Activated effector memory CD4-positive, alpha-beta T cell treated with Interleukin-2 at 50 U/mL for 16 hours (primary cell): ENCODE measurements around the gene COL28A1.

Source experiments
- DNase-seq: peaks from one replicate; pipeline ENCODE4 v3.0.0-alpha.2; 2020

COL28A1 gene

DNA sequence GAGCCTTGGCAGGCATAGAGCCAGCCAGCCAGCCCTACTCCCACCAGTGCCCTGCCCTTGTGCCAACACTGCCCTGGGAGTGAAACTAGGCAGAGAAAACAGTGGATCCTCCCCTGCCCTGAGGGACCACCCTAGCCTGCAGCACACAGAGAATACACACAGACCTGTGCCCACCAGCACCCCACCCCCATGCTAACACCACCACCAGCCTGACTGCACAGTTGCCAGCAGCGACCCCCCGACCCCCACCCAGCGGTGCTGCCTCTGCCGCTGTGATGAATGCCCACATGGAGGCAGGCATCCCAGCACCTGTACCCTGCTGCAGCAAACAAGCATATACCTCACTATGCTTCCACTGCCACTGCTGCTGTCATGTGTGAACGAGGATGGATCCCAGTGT, 21.6 kb upstream of the COL28A1 start:
- no peak for DNase-seq

DNA sequence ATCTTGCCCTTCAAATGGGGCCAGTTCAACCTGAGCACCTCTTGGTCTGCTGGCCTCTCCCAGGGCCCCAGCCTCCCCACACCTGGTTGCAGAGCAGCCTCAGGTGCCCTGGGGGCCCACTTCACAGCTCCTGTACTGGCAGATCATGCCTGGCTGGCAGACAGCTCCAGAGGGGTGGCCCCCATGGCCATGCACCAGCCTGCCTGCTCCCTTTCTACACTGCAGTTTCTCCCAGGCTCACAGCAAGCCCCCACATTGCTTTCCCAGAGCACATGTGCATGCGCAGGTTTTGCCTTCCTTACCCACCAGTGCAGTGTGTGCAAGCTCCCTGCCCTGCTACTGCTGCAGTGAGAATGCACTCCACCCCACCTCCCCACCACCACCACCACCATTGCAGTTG, 21.2 kb upstream of the COL28A1 start:
- no peak for DNase-seq

DNA sequence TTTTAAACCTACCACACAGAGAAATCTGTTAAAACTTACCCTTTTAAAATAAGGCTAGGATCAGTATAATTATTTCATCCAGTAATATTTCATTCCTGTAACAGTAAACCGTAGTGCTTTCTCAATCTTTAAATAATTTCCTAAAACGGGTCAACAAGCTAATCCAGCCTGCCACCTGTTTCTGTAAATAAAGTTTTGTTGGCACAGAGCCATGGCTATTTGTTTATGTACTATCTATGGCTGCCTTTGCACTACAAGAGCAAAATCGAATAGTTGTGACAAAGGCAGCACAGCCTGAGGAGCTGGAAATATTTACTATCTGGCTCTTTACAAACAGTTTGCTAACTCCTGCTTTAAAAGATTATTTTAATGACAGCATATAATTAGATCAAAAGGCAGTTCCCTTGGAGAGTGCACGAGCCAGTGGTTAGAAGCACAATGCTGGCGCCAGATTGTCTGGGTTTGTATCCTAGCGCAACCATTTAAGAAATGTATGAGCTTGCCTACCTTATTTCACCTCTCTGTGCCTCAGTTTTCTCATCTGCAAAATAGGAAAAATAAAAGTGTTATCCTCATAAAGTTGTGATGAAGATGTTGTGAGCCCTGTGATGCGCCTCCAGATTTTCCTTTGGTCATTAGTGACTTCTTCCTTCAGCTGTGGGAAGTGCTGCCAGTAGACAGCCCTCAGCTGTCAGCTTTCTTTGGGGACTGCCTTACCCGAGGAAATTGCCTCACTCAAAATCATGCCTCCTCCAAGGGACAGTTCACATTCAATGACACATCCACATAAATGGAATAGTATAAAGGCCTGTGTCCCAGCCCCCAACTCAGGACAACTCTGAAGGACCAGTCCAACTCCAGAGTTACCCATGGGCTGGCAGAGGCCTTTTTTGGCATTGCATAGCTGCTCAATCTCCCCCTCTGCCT, 19.2 kb upstream of the COL28A1 start:
- DNase-seq, result no peak

DNA sequence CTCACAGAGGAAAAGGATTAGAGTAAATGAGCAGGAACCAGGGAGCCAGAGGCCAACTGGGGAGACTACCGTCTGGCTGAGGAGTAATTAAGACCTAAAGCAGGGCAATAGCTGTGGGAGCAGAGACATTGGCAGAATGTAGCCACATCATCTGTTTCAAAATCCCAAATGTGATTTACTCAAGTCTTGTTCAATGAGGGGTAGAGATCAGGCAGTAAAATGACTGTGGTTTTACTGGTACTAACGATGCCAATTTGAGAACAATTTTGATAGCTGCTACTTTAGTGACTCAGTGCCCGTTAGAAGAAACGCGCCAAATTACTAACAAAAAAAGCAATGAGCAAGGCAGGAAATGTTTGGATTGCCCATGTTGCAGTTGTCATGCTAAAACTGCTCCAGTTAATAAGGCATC, 18.4 kb upstream of the COL28A1 start:
- no peak for DNase-seq

DNA sequence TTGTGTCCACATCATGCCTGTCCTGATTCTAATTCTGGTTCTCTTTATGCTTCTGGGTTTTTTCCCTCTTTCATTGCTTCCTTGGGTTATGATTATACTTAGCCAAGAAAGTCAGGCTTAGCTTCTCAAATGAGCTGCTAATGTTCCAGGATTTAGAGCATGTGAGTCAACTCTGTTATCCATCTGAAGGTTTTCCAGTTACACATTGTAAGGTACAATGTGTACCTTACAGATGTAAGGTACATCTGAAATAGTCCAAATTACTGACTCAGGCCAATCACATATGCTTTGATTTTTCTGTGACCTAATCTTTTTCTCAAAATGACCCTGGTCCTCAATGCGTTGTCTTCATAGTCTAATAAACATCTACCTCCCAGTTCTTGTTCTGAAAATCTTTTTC, 17.7 kb upstream of the COL28A1 start:
- no peak for DNase-seq

DNA sequence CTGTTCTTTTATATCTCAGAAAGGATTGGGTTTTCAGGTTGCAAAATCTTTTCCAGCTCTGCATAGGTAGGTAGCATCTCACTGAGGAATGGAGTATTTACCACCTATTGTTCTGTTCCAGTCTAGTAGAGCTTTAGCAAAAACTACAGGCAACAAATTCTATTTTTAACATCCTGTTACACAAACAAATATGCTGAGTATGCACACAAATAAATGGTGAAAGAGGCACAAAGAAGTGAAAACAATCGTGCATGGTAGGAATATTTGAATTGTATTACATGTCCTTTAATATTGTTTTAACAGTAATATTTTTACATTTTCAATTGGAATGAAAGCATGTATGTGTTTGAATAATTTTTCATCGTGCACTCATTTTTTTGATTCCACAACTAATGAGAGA, 16.5 kb upstream of the COL28A1 start:
- no peak for DNase-seq

DNA sequence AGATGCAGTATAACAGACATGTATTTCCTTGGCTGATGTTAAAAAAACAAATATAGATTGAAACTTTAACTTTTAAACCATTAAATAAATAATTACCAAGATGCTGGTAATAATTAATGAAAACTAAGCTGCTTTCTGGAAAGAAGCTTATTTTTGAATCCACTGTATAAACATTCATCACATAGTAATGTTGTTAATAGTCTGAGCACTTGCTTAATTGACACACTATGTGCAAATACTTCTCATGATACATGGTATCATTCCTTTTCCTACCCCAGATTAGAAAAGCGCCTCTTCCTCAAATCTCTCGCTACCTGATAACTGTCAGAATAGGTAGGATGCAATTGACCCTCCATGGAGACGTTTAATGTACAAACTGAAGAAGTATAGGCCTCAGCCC, 15.0 kb upstream of the COL28A1 start:
- no peak for DNase-seq

DNA sequence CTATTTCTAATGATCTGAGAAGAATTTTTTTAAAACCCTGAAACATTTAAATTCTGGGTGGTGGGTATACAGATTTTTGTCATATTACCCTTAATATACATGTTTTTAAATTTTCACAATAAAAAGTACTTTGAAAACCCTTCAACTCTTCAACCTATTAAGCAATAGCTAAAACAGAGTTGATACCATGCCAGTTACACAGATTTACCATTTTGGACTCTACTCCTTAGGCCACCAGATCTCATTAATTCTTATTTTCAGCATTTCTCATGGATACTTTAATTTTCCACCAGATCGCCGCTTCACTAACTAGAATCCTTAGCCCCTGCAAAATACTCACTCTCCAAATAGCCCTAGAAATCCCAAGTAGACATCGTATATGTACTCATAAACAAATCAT, 12.7 kb upstream of the COL28A1 start:
- no peak for DNase-seq

DNA sequence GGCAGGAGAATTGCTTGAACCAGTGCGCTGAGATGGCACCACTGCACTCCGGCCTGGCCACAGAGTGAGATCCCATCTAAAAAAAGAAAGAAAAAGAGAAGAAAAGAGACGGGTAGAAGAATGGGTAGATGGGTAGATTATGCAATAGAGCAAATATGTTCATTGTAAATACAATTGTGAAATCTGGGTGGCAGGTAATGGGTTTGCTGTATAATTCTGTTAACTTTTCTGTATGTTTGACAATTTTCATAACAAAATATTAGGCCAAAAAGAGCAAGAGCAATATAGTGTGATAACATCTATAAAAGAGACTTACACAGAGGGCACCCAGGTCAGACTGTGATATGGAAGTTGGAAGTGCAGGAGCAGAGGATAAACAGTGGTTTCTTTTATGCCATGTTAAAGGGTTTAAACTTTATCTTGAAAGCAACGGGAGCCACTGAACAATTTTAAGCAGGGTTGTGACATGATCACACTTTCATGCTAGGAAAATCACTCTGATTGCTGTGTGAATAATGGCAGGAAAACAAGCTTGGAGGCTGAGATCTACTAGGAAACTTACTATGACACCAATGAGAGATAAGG, 6.7 kb upstream of the COL28A1 start:
- no peak for DNase-seq

DNA sequence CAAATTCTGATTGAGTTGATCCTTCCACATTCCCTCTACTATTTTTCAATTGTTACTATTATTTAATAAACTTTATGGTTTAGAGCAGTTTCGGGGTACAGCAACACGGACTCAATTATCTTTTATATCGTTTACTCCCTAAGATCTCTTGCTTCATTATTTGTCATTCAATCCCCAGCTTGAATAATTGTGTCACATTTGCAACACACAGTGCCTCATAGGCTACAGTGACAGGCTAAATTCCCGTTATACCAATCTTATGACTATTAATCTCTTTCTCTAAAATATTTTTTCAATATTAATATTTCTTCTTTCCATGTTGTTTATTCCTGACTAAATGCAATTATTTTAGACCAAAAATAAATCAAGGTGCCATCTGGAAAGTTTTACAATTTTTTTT, 4.0 kb upstream of the COL28A1 start:
- no peak for DNase-seq

DNA sequence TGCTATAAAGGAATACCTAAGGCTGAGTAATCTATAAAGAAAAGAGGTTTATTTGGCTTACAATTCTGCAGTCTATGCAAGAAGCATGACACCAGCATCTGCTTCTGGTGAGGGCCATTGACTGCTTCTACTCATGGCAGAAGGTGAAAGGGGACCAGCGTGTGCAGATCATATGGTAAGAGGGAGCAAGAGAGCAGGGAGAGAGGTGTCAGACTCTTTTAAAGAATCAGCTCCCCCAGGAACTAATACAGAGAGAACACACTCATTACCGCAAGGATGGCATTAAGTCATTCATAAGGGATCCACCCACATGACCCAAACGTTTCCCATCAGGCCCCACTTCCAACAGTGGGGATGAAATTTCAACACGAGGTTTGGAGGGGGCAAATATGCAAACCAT, 3.5 kb upstream of the COL28A1 start:
- no peak for DNase-seq

DNA sequence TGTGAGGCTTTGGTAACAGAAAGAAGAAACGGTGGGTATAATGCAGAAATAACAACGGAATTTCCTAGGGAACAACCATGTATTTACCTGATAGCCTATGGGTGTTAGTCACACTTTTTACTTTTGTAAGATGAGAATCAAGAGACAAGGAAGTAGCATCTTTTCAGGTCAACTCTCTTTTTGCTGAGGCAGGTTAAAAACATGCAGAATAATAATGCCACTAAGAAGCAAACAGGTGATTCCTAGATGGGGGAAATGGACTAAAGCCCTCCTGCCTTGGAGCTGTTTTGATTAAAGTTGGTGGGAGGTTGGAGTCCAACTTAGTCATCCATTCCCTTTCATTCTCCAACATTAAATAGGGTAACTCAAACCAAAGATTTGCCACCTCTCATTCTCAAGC, 2.0 kb upstream of the COL28A1 start:
- no peak for DNase-seq

DNA sequence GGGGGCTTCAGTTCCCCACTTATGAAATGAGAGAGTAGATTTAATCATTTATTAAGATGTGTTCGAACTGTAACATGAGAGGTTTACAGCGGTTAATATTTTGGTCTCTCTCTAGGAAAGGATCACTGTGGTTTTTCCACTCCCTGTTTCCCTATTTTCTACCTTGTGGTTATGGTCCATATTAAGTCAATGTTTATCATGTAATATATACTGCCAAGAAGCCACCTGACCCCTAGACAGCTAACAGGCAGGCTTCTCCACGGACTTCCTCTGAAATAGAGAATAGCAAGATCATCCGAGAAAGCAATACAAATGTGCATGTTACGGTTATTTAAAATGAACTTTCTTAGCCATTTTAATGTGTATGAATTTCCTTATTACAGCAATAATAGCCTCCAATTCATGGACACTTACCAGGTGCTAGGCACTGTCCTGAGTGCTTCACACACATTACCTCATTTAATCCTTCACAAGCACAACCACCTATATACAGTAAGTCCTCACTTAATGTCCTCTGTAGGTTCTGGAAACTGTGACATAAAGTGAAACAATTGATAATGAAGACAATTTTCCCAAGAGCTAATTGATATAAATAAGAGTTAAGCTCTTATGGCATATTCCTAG, 835 bp upstream of the COL28A1 start:
- no peak for DNase-seq

DNA sequence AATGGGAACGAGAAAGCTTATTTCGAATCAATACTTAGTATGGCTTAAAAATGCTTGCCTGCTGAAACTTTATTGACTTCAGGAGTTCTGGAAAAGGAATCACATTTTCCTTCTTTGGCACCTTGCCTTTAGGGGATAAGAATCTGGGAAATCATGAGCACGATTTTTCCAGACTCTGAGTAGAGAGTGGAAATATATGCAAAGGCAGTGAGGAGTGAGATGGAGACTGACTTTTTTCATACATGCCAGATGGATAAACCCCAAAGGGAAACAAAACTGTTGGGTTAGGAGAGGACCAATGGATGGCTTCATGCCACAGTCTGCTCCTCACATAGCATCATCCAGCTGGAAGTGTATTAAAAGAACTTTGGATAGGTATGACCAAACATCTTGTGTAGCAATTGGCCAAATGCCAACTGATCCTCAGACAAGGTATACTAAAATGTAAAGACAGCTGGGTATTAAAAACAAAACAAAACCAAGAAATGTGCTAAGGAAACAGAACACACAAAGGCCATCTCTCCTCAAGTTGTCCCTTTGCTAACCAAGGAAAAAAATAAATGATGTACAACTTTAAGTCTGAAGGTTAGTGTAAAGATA, 1.7 kb downstream of the COL28A1 start:
- DNase-seq, result no peak

DNA sequence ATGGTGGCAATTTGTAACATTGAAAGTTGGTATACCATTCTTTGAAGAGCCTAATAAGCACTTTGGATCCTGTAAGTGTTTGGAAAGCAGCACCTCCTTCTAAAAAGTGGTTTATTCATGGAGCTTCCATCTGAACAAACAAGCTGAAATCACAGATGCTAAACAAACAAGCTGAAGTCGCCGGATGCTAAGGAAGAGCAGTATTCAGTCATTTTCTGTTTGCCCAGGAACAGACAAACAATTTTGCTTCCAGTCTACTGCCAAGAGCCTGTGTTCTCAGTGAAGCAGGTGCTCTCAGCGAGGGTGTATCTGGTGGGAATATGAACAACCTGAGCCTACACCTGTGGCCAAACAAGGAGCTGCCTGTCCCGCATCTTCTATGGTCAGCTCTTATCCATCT, 6.3 kb downstream of the COL28A1 start:
- DNase-seq, result no peak

DNA sequence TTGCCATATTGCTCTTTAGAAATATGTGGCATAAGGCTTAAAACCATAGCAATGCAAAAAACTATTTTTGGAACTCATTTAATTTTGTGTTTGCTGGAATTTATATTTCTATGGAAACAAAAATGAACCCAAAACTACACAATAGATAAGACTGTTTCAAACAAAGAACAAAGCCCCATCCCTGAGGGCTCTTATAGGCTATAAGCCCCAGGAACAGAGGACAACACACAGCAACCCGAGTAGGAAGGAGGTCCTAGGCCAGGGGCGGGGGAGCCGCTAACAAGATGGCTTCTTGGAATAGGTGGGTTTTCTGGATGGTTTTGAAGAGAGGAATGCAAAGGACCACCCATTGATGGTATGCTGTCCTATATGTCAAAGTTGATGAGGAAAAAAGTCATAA, 8.6 kb downstream of the COL28A1 start:
- DNase-seq, result no peak

DNA sequence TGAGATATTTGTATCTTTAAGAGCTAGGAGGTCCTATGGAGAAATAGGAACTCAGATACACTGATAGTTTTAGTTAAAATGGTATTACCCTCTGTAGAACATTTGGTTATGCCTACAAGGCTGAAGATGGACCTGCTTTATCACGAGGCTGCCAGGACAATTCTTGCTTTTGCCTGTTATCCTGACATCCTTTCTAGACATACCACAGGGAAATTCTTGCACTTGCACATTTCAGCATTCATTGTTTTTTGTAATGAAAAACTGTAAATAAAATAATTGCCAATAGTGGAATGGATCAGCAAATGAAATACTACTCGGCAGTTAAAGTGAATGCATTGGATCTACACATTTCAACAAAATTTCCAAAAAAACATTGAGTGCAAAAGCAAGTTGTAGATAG, 9.7 kb downstream of the COL28A1 start:
- no peak for DNase-seq

DNA sequence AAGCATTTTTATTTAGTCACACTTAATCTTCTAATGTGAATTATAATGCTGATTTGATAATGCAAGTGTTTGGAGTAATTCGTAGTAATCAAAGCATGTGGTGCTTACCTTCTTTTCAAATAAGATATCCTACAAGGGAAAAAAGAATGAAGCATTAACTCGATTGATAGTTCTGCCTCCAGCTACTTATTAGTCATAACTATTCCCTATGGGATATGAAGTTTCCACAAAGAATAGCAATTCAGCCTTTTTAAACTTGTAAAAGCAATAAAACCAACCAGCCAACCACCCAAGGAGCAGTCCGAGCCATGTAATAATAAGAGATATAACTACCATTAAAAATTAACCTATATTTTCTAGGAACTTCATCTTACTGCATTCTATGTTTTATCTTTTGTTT, 11.6 kb downstream of the COL28A1 start:
- DNase-seq, result no peak

DNA sequence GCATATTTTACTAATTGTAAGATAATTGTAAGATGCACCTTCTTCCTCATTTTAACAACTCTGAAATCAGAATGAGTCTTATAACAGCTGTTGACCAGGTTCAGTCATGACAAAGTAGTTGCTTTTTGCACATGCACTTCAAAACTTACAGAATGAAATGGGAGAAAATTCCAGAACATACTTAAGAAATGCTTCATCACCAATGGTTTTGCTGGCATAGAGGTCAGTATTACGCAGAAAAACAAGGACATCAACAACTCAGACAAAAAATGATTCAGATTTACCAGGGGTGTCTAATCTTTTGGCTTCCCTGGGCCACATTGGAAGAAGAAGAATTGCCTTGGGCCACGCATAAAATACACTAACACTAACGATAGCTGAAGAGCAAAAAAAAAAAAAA, 13.3 kb downstream of the COL28A1 start:
- DNase-seq, result no peak

DNA sequence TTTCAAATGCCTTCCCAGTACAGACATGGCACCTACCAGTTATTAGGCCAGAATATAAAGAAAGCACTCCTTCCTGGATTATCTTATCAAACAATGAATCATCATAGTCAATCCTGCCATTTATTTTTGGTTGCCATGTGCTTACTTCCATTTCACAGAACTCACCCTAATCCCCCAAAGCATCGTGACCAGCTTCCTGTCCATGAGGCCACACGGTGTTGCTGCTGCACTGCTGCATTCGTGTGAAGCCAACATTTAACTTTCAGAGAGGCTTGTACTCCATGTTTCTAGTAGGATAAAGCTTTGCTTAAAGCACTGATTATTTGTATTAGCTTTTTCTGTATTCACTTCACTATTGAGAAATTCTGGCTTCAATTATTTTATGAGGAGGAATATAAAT, 14.4 kb downstream of the COL28A1 start:
- no peak for DNase-seq

DNA sequence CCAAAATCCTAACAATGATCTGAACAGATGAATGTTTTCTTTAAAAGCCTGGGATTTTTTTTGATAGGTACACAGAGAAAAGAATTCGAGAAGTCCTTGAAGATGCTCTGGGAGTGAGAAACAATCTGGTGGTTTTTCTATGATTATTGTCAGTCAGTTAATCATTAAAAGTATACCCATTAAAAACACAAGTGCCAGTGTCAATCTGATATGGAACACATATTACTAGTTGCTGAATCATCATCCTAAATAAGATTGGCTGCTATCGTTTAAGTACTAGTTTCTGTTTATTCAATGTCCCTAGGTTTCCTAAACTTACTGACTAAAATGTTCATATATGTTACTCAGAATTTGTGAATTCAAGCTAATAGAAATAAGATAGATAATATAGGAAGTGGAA, 16.1 kb downstream of the COL28A1 start:
- DNase-seq, result no peak

DNA sequence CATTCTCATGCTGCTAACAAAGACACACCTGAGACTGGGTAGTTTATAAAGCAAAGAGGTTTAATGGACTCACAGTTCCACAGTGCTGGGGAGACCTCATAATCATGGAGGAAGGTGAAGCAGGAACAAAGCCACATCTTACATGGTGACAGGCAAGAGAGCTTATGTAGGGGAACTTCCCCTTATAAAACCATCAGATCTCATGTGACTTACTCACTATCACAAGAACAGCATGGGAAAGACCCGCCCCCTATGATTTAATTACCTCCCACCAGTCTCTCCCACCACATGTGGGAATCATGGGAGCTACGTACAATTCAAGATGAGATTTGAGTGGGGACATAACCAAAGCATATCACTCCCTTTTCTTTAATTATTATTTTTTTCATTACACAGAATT, 16.6 kb downstream of the COL28A1 start:
- no peak for DNase-seq

DNA sequence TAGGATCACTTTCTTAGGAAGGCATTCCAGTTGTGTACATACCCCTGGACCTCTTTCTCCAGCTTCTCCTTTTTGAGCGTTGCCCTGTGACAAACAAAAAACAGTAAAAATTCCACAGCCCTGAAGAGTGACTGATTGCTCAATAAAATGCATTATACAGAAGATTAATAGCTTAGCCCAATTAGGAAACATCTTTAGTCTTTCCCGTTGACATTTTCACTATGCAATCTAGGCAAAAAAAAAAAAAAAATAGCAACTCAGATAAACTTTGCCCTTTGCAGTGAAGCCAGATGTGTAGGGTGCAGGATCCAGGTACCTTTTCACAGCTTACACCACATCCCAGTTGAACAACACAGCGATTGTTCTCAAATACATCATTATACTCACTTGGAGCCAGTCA, 17.9 kb downstream of the COL28A1 start:
- no peak for DNase-seq

DNA sequence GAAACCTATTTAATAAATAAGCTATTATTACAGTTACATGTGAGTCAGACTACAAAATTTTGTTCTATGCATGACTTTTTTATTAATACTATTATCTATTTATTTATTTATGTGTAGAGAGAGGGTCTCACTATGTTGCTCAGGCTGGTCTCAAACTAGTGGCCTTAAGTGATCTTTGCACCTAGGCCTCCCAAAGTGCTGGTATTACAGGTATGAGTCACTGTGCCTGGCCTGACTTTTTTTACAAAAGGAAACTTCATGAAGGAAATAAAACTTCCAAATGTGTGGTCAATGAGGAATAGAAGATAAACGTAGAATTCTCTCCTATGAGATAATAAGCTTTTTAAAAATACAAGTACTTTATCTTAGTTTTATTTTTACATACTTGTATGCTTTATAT, 19.0 kb downstream of the COL28A1 start:
- no peak for DNase-seq
